Fibroblast of pulmonary artery (primary cell): ENCODE data around the gene GIGYF1.

Experiments
- DNase-seq: peaks from one replicate; pipeline ENCODE4 v3.0.0-alpha.2; 2010; ENCODE audit warnings: low read depth
- H3K4me3 ChIP-seq: replicated peaks from 2 replicates; pipeline ENCODE4 v1.5.1; 2011; ENCODE audit warnings: low read depth, mild to moderate bottlenecking, control low read depth, low read length, moderate library complexity
- CTCF ChIP-seq: IDR thresholded peaks from 2 replicates; pipeline ENCODE4 v1.5.1; 2011; ENCODE audit warnings: mild to moderate bottlenecking, control low read depth, low read length, inconsistent platforms; ENCODE audit errors: missing control alignments

The GIGYF1 gene

GRCh38 chr7:100642534-100642907 lies 51.5 kb downstream of the GIGYF1 start:
- DNase-seq: no peak
- H3K4me3 ChIP-seq: no peak overlapping the region
- TF ChIP-seq CTCF: no peak

GRCh38 chr7:100641860-100642533 lies 52.1 kb downstream of the GIGYF1 start:
- DNase-seq: no peak
- H3K4me3 ChIP-seq: no peak overlapping the region
- no peak for TF ChIP-seq CTCF

GRCh38 chr7:100641463-100641859 lies 52.6 kb downstream of the GIGYF1 start, which contains the start of gene TFR2:
TSS of gene TFR2 (minus strand) at chr7:100641552. CDS start at chr7:100641509, 43 bp downstream.
- no peak for TF ChIP-seq CTCF
- no peak within 1 kb of the TSS for H3K4me3 ChIP-seq
- no peak for DNase-seq

- DNase-seq: no peak
- TF ChIP-seq CTCF: no peak
- no peak overlapping the region for H3K4me3 ChIP-seq
Observed at GRCh38 chr7:100640517-100641440, 53.3 kb downstream of the GIGYF1 start.

GRCh38 chr7:100639995-100640516 lies 54.0 kb downstream of the GIGYF1 start:
- no peak for DNase-seq
- H3K4me3 ChIP-seq: no peak overlapping the region
- TF ChIP-seq CTCF: no peak

- peak; percentile 24 for DNase-seq
- H3K4me3 ChIP-seq: peak overlapping the region; percentile 43
- peak; percentile 31 for TF ChIP-seq CTCF
Observed at GRCh38 chr7:100632951-100633717, 60.9 kb downstream of the GIGYF1 start.
